Measurements from ENCODE around the gene KNTC1.
"Not testable (repeated sequence)": the region's sequence is repeated elsewhere in the genome, so short reads cannot be mapped to it uniquely, and the experiment has no call there.

KNTC1 gene, protein sequence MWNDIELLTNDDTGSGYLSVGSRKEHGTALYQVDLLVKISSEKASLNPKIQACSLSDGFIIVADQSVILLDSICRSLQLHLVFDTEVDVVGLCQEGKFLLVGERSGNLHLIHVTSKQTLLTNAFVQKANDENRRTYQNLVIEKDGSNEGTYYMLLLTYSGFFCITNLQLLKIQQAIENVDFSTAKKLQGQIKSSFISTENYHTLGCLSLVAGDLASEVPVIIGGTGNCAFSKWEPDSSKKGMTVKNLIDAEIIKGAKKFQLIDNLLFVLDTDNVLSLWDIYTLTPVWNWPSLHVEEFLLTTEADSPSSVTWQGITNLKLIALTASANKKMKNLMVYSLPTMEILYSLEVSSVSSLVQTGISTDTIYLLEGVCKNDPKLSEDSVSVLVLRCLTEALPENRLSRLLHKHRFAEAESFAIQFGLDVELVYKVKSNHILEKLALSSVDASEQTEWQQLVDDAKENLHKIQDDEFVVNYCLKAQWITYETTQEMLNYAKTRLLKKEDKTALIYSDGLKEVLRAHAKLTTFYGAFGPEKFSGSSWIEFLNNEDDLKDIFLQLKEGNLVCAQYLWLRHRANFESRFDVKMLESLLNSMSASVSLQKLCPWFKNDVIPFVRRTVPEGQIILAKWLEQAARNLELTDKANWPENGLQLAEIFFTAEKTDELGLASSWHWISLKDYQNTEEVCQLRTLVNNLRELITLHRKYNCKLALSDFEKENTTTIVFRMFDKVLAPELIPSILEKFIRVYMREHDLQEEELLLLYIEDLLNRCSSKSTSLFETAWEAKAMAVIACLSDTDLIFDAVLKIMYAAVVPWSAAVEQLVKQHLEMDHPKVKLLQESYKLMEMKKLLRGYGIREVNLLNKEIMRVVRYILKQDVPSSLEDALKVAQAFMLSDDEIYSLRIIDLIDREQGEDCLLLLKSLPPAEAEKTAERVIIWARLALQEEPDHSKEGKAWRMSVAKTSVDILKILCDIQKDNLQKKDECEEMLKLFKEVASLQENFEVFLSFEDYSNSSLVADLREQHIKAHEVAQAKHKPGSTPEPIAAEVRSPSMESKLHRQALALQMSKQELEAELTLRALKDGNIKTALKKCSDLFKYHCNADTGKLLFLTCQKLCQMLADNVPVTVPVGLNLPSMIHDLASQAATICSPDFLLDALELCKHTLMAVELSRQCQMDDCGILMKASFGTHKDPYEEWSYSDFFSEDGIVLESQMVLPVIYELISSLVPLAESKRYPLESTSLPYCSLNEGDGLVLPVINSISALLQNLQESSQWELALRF (N-terminal part only)

GRCh38 chr12:122526683-122527477 lies at the start of gene KNTC1, which contains the start of gene RSRC2:
TSS of gene KNTC1 (plus strand) at chr12:122527249. CDS start at chr12:122530064, 2,815 bp downstream.
TSS of gene RSRC2 (minus strand) at chr12:122526936. CDS start at chr12:122526853, 83 bp downstream.
- peak; percentile 89 to 98 for DNase-seq

DNA sequence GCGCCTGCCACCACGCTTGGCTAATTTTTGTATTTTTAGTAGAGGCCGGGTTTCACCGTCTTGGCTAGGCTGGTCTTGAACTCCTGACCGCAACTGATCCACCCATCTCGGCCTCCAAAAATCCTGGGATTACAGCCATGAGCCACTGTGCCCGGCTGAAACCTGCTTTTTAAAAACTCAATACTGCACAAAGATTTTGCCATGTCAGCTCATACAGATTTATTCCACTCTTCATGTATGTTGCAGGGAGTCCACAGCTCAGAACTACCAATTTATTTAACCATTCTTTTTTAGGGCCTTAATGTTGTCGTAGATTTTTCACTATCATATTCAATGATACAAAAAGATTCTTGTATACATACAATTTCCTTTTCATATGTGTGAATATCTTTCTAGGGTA lies 46.3 kb upstream of the KNTC1 start:
- DNase-seq = no peak

DNA sequence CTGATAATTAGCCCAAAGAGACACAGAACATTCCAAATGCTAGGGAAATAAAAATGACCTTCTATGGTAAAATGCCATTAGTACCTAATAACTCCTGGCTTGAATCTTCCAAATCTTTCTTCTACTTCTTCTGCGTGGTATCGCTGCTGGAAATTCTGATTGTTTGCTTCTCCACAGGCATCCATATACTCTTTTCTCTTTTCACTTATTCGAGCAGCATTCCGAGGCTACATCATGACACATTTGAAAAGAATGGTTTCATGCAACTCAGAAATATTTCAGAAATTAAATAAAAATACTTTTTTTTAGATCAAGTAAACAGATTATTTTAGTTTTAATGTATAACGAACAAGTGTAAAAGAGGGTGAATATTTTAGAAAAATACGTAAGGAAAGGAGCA lies 45.2 kb upstream of the KNTC1 start:
- no peak for DNase-seq

DNA sequence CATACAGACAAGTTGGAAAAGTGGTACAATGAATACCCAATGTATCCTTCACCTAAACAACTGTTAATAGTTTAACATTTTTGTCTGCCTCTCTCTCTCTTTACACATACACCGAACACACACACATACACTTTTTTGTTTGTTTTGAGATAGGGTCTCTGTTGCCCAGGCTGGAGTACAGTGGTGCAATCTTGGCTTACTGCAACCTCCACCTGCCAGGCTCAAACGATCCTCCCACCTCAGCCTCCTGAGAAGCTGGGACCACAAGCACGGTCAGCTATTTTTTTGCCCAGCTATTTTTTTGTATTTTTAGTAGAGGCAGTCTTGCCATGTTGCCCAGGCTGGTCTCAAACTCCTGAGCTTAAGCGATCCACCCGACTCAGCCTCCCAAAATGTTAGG lies 43.1 kb upstream of the KNTC1 start:
- DNase-seq = no peak

DNA sequence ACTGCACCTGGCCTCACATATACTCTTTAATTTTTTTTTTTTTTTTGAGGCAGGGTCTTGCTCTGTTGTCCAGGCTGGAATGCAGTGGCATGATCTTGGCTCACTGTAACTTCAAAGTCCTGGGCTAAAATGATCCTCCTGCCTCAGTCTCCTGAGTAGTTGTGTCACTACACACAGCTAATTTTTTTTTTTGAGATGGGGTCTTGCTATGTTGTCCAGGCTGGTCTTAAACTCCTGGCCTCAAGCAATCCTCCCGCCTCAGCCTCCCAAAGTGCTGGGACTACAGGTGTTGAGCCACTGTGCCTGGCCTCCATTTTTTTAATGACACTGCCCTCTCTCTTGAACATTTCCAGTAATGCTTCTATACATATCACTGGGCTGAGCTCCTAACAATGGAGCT lies 42.7 kb upstream of the KNTC1 start:
- not testable (repeated sequence) for DNase-seq

- not testable (repeated sequence) for DNase-seq
These were observed 40.7 kb upstream of the KNTC1 start for GRCh38 chr12:122486360-122486759.

DNA sequence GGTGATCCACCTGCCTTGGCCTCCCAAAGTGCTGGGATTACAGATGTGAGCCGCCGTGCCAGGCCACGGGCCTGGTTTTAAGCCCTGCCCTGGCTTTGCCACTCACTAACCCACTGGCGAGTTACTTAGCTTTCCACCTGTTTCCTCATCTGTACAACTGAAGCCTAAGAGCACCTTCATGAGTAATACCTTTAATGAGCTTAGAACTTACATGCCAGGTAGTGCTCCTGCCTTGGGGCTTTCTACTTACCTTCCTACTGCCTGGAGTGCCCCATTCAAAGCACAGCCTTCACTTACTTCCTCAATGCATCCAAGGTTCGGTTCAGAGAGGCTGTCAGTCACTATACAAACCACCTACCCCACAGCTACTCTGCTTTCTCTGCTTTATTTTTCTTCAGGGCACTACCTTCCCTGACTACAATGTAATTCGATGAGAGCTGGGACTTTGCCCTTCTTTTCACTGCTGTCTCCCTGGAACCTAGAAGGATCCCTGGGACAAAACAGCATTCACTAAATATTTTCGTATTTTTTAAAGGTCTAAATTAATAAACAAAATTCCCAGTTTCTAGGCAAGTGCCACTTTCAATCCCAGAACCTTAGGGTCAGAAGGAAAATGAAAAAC lies 40.1 kb upstream of the KNTC1 start:
- no peak for DNase-seq

- not testable (repeated sequence) for DNase-seq
These were observed 39.2 kb upstream of the KNTC1 start for GRCh38 chr12:122487807-122488206.

- no peak for DNase-seq
These were observed 38.0 kb upstream of the KNTC1 start for GRCh38 chr12:122489038-122489437.

GRCh38 chr12:122491991-122492390 lies 35.1 kb upstream of the KNTC1 start:
- no peak for DNase-seq

- not testable (repeated sequence) for DNase-seq
These were observed 33.8 kb upstream of the KNTC1 start for GRCh38 chr12:122493222-122493621.

DNA sequence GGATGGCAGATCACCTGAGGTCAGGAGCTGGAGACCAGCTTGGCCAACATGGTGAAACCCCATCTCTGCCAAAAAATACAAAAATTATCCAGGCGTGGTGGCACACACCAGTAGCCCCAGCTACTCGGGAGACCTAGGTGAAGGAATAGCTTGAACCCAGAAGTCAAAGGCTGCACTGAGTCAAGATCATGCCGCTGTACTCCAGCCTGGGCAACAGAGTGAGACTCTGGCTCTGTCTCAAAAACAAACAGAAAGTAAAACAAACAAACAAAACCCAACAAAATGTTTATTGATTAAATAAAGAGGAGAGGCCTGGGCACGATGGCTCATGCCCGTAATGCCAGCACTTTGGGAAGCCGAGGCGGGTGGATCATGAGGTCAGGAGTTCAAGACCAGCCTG lies 31.8 kb upstream of the KNTC1 start:
- no peak for DNase-seq

GRCh38 chr12:122499991-122500684 lies 26.9 kb upstream of the KNTC1 start:
- peak in 1 of 2 experiments; percentile 32 for DNase-seq

GRCh38 chr12:122500685-122501488 lies 26.2 kb upstream of the KNTC1 start, which contains the start of gene ZCCHC8:
TSS of gene ZCCHC8 (minus strand) at chr12:122500932. CDS start at chr12:122500840, 92 bp downstream.
- peak; percentile 94 to 96 for DNase-seq

DNA sequence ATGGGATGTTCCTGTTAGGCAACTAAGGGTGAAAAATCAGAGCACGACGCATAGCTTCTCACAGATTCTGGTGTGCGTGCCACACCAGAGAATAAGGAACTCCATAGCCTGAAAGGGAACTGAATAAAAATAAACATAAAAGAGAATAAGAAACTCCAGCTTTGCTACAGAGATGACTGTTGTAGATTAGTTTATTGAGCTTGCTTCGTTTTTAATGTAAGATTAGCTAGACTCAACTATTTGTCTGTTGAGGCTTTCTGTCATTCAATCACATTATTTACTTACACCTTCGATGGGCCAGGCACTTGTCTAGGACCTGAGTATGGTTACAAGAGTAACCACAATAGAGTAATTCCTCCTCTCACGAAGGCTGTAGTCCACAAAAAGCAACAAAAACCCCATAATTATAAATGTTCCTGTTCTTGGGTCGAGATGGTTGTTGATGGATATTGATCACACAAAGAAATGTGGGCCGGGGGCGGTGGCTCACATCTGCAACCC lies 25.5 kb upstream of the KNTC1 start:
- no peak for DNase-seq

- no peak for DNase-seq
These were observed 23.8 kb upstream of the KNTC1 start for GRCh38 chr12:122503147-122503751.

GRCh38 chr12:122503783-122504590 lies 23.1 kb upstream of the KNTC1 start:
- no peak for DNase-seq

DNA sequence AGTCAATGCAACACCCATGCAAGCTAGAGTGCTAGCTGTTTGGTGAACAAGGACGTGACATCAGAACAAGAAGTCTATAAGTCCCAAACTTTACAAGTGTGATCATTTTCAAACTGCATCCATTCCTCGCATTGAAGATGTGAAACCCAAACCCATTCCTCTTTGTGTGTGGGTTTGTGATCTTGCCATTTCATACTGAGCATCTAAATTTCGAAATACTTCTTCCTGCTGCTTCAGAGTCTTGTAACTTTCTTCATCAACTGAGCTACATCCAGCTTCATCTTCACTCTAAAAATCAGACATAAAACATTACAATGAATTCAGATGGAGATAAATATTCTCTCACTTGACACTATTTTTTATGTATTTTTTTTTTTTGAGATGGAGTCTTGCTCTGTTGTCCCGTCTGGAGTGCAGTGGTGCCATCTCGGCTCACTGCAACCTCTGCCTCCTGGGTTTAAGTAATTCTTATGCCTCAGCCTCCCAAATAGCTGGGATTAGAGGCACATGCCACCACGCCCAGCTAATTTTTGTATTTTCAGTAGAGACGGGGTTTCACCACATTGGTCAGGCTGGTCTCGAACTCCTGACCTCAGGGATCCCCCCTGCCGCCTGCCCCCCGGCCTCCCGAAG lies 21.5 kb upstream of the KNTC1 start:
- DNase-seq = no peak
